HG03378 (cell line): ENCODE data around the gene PALB2.
"Not testable (repeated sequence)": the region's sequence is repeated elsewhere in the genome, so short reads cannot be mapped to it uniquely, and the experiment has no call there.

Experiments
- ATAC-seq: cut with Tn5 transposase; IDR thresholded peaks from one replicate; pipeline ENCODE4 v1.9.1; 2021; ENCODE audit warnings: mild to moderate bottlenecking, moderate library complexity; ENCODE audit not compliant: unreplicated experiment

PALB2 gene

DNA sequence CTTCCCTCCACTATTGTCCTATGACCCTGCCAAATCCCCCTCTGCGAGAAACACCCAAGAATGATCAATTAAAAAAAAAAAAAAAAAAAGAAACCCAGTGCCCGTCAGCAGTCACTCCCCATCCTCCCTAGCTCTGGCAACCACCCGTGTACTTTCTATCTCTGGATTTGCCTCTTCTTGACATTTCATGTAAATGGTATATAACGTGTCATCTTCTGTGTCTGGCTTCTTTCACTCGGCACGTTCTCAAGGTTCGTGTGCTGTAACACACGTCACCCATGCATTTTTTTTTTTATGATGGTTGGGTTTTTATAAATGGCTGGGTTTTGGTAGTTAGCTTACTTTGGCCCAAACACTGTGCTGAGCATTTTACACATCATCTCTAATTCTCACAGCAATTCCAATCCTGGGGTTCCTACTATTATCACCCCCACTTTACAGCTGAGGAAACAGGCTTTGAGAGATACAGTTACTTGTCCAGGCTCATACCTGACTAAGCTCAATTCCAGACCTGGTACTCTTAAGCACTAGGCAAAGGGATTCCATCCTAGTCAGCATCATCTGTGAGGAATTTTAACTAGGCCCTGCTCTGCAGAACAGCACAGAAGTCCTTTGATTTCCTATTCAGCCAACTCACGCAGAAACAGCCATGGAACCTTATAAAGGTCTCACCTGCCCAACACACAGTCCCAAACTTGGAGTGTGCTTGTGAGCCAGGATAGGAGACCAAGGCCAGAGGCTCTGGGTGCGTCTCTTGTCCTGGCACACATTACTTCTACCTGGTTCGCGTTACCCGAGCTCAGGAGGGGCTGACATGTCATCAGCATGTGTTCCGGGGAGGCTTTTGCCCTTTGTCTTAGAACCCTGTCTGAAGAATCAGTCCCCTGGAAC, 56.7 kb downstream of the PALB2 start:
- no peak for ATAC-seq

- not testable (repeated sequence) for ATAC-seq
These were observed 57.8 kb downstream of the PALB2 start for GRCh38 chr16:23583271-23583670.

- no peak for ATAC-seq
These were observed 59.3 kb downstream of the PALB2 start for GRCh38 chr16:23581764-23582163.

DNA sequence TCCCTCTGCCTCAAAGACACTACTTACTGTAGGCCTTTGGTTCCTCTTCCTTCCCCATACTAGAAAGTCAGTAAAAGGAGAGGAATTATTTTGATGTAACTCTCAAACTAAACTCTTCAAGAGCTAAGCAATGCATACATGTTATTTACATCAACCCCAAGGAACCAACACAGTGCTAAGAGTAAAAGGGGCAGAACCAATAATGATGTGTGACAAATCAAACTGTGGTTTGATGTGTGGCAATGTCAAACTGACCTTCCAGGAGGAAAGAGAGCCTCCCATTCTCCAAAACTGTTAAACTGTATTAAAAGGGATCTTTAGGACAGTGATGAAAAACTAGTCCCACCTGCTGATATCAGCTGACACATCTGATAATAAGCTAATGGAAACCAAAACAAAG, 60.7 kb downstream of the PALB2 start:
- no peak for ATAC-seq

DNA sequence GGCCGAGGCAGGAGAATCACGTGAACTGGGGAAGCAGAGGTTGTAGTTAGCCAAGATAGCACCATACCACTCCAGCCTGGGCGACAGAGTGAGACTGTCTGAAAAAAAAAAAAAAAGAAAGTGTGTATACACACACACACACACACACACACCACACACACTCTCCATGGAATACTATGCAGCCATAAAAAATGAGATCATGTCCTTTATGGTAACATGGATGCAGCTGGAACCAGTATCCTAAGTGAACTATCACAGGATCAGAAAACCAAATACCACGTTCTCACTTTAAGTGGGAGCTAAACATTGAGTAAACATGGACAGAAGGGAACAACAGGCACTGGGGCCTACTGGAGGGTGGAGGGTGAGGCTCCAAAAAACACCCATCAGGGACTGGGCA, 61.7 kb downstream of the PALB2 start:
- ATAC-seq: no peak

DNA sequence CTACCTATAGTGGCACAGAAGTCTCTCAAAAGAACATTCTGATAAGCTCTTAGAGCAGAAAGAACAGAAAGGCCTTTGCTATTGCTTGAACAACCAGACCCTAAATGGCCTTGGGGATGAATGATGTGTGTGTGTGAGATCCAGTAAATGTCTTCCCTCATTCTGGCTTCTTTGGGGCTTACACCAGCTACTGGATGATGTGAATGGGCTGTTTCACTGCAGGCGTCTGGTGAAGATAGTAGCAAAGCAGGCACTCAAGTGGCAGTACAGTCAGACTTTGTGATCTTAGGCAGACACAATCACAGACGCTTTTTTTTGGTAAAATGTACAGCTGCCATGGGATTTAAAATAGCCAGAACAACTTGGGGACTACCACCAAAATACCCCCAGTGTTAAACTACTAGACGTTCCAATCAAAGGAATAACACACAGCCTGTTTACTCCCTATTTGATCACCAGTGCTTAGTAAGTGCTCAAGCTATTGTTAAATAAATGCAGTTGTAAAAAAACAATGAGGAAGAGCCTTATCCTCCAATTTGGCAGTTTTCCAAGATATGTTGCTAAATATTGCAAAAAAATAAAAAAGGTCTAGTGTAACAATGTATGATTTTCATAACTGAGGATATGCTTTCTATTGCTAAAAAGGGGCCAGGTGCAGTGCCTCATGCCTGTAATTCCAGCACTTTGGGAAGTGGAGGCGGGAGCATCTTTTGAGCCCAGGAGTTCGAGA, 62.8 kb downstream of the PALB2 start:
- ATAC-seq: no peak

DNA sequence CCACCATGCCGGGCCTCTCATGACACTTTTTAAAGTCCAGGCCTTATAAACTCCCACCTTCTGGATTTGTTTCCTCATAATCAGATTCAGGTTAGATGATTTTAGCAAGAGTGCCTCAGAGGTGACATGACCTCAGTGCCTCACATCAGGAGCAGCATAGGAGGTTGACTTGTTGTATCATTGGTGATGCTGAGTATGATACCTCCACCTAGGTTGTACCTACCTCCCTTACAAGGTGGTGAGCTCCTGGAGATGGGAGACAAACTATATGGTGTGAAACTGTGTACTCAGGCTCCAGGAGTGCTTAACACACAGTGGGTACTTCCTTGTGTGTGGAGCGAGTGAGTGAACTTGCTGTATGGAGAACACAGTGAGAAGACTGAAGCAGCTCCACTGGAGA, 63.6 kb downstream of the PALB2 start:
- ATAC-seq: no peak

GRCh38 chr16:23575834-23576233, 65.3 kb downstream of the PALB2 start:
- no peak for ATAC-seq

DNA sequence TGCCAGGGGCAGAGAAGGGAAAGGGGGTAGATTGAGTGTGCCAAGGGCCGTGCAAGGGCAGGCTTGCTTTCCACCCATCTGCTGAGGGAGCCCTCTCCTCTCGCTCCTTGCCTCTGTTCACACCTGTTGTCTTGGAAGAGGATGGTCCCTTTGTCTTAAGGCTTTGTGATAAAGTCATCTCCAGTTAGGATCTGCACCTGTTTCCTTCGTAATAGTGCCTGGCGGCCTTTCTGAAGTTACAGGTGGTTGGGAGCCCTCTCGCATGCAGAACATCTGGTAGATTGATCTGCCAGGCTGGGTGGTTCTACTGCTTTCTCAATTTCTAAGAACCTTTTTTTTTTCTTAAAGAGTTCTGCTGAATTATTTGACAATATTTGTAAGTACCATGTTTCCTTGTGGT, 67.3 kb downstream of the PALB2 start:
- ATAC-seq: no peak

GRCh38 chr16:23572394-23572793, 68.7 kb downstream of the PALB2 start:
- no peak for ATAC-seq

DNA sequence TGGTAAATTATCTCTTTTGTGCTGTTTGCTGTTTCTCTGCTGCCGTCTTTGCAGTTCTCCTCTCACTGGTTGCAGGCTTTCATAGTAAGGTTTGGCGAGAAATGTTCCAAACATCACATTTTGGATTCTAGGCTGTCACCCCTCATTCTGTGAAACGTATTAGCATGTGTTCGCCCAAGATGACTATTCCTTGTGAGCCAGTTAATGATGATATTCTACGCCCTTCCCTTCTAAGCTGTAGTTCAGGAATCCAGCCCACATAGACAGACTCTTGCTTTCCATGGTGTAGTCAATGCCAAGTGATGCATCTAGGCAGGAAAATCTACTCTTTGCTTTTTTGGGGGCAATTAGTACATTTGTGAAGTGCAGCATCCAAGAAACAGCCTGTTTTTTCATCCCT, 69.2 kb downstream of the PALB2 start:
- ATAC-seq: no peak

- ATAC-seq: no peak
These were observed 70.0 kb downstream of the PALB2 start for GRCh38 chr16:23570992-23571632.

DNA sequence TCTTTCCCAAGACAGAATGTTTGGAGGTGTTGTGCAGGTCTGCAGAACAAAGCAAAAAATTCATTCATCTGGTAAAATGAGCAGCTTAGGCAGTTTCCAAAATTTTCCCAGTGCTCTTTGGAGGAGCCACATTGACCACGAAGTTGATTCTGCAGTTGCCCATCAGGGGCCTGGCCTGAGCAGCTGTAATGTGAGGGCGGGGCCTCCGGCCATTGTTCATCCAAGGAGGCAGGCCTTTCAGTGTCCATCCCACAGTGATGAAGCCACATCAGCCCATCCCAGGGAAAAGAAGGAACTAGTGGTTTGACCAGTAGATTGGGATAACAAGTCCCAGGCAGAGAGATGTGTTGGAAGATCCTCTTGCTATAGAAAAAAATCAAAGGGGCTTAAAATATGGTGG, 73.5 kb downstream of the PALB2 start:
- ATAC-seq: no peak

DNA sequence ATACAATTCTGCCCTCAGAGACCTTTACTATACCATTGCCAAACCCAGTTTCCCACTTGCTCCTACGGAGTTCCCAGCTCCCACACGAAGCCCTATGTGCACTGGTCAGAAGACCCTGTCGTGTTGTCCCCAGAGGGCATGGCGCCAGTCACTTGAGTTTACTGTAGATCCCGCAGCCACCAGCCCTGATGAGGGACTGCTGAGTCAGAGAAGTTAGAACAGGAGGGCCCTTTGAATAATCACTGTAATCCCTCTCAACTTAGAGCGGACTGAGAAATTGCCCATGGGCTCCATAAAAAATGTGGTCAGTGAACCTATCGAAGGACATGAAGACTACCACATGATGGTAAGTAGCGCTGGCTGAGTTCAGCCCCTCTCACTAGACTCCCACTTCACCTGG, 74.4 kb downstream of the PALB2 start:
- no peak for ATAC-seq

- no peak for ATAC-seq
These were observed 76.3 kb downstream of the PALB2 start for GRCh38 chr16:23564575-23565363.

DNA sequence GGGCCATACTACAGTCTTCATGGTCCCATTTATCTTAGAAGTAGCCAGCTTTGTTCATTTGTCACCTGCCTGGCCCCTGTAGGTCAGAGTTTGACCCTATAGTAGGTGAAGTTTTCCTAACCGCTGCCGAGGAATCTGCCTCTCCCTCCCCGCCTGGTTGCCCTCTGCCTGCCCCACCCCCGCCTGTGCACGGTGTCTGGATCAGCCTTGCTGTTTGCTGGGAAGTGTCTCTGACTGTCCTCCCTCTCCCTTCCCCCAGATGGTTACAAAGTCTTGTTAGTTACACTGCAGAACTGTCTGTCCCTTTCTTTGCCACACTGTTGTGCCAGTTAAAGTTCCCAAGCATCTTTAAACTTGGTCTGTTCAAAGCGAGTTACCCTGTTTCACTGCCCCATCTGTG, 77.9 kb downstream of the PALB2 start:
- no peak for ATAC-seq

GRCh38 chr16:23562505-23562904, 78.6 kb downstream of the PALB2 start:
- ATAC-seq: no peak

DNA sequence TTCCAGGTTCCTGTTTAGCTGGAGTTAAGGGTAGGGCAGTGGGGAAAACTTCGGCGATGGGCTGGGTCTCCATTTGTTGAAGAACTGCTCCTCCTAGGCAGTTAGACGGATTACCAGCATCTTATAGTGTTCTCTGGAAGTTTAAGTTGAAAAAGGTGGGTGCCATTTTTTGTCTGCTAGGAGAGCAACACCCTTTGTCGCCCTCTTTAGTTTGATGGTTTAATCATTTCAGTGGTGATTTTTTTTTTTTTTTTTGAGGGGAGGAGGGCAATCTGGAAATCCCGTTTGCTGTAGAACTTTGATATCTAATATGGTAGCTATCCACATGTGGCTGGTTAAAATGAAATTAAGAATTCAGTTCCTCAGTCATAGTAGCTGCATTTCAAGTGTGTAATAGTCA, 79.5 kb downstream of the PALB2 start:
- ATAC-seq: no peak

- ATAC-seq: no peak
These were observed 83.1 kb downstream of the PALB2 start for GRCh38 chr16:23557779-23558702.
